Activated CD4-positive, alpha-beta T cell treated with anti-CD3 and anti-CD28 coated beads, Interleukin-2, amount 50 U/mL, for 1 hour (primary cell): ENCODE data around the gene PITPNC1.

Source experiments
- DNase-seq: peaks from one replicate; pipeline ENCODE4 v3.0.0-alpha.2; 2020

Gene PITPNC1

DNA sequence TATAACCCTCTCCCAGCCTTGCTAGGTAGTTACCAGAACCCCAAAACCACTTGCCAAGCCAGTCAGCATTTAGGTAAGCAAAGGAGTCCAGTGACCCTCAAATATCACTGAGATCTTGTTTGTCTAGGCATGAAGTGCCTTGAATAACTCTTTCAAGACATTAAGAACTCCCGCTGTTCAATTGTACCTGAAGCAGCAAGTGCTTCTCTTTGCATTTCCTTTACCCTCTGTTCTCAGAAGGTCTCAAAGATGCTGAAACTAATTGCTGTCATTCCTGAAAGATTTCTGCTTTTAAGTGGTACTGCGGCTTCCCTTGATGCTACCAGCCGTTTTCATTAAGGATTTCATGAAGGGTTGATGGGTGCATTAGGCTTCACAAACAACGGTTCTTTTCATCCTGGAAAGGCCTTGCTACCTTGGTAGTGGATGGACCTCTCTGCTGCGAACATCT, 142.7 kb downstream of the PITPNC1 start:
- no peak for DNase-seq

DNA sequence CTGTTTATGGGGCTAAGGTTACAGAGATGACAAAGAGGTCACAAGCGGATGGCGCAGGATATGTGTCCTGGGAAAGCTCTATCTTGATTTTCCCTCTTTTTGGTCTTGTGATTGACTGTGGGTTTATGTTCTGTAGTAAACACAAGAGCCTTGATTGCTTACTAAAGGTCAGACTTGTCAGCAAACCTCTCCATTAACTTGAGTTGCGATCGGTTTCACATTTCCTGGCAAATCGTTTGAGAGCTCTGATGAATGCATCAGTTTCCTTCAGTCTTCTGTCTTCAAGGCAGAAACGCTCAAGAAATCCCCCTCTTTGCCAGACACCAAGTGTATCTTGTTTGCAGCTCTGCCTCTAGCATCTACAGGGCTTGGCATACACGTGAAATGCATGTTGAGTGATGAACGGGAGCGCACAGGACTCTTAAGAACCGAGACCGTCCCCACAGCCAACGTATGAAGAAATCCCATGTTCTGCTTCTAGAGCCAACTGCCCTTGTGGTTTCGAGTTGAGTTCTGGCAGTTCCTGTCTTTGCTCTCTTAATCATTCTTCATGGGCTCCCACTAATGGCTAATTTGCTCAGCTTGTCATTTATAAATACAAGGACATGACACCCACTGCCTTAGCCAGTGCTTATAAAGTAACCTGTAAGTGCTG, 143.3 kb downstream of the PITPNC1 start:
- DNase-seq, result no peak

DNA sequence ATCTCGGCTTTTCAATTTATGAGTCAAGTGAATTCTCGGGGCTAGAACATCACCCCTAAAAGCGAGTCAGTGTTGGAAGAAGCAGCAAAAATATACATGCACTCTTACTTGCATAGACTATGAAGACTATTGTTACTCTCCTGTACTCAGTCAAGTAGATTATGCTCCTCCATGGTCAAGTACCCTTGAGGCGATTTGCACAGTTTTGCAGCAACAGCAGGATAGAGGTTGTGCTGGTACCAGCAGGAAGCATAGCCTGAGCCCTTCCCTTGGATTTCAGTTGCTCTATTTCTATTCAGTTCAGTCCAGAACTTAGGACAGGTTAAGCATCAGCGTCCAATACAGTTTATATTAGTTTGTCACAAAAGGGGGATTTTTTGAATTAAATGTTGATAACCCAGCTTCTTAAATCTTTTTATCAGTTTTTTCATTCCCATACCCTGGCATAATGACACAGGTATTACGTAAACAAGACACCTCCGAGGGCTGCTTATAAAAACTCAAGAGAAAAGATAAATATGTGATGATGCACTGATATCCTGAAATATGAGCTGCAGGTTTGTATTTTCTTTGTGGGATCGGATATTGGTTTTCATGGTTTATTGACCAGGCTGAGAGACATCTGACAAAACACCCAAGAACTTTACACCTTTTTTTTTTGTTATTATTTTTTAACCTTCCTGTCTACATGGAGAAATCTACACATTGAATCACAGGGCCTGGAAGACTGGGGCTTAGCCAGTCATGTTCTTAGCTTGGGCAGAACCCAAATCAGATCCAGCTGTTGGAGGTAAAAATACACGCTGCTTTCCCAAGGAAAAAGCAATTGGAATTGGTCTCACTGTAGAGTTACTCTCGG, 144.1 kb downstream of the PITPNC1 start:
- DNase-seq, result no peak

DNA sequence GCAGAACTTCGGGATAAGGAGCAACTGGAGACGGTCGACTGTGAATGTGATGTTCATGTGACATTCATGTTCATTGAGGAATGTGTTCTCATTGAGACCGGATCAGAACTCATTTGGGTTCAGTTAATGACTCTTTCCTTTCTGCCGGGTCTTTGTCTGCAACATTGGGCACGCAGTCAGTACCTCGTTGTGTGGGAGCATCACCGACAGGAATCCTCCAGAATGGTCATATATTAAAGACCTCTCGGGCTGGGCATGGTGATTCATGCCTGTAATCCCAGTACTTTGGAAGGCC, 144.6 kb downstream of the PITPNC1 start:
- no peak for DNase-seq

DNA sequence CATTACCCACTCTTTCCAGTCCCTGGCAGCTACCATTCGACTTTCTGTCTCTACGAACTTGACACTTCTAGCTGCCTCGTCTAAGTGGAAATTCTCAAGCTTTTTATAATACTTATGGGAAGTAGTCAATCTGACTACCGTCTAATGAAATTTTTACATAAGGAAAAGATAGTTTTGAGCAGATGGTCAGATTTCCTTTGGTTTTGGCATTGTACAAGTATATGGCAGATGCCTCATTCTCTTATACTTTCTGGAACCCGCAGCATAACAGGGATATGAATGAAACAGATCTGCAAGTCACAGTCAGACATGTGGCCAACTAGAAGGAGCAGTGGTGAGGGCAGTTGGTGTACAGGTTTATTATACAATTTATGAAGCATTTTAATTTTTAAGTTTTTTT, 146.0 kb downstream of the PITPNC1 start:
- no peak for DNase-seq

DNA sequence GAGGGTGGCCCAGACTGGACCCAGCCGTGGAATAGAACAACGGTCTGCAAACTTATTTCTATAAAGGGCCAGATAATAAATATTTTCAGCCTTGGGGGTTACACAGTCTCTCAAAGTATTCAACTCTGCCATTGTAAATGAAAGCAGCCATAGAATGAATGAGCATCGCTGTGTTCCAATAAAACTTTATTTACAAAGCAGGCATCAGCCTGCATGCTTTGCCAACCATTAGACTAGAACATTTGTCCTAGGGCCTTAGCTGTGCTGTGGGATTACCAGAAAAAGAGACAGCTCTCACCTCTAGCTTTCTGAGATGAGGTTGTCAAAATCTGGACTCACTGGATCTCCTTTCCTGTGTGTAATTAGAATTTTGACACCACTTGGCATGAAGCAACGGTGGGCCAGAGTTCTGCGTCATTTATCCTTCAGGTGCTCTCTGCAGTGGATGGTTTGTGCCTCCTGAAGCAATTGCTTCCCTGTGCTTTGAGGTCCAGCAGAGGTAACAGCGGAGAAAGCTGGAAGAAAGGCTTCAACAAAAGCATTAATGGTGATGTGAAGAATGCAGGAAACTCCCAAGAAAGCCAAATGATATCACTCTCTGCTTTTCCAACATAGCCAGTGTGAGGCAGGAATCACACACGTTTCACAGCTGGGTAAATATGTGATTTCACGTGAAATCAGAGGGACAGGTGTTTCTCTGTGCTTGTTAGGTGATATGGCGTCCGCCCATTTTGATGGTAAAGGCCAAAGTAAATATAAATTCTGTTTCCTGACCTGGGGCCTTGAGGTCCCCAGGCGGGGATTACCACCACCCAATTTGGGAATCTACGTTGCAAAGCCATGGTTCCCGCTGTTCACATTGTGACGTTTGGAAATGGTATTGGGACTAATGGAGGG, 148.4 kb downstream of the PITPNC1 start:
- no peak for DNase-seq

DNA sequence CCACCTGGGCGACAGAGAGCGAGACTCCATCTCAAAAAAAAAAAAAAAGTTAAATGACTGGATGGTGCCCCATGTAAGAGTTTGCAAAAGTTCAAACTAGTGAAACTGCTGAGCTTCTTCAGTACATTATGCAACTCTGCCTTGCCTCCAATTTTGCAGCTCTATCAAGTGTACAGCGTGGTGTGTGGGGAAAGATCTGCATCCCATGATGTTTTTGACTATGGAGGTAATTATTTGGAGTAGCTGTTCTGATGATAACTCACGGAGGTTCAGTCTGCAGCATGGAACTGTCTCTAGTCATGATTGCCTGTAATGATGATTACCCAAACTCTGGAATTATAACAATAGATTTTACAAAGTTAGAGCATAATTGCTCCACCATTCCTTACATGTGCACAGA, 149.6 kb downstream of the PITPNC1 start:
- no peak for DNase-seq

DNA sequence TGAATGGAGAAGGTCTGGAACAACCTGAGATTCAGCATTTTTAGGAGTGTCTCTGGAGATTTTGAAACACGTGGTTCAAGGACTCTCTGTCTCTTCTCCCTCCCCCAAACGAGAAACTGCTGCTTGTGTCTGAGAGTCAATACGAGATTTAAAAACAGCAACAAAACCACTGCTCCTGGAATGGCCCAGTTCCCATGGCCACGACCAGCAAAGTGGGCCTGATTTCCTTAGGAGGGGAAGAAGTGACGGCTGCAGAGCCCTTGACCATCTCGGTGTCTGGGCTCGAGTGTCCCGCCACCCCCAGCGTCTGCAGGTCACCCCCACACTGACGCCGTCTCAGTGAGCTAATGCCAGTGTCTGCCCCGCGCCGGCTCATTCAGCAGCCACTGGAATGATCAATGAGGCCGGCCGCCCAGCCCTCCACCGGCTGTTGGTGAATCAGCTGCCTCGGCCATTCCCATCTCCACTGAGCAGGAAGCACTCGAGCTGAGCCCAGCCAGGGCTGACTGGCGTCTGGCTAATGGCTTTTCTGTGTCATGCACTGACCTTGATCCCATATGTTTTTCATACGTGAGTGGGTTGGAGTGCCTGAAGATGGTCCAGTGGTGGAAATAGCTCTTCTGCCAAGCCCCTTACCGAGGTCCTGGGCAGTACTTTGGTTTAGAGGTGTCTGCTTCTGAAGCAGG, 151.8 kb downstream of the PITPNC1 start:
- DNase-seq, result no peak

DNA sequence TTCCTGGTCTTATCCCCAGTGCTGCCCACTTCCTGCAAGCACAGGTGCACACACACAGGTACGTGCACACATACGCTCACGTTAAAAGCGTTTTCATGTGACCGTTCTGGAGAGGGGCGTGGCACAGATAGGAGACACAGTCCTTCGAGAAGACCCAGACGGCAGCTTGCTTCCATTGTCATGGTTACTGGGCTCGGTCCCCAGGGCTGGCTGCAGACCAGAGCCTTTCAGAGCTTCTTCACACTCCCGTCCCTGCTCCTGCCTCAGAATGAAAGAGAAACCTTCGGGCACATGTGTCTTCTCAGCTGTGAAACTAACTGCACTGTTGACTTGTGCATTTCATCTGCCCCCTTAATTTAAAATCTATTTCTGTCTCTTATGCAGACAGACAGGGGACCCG, 154.2 kb downstream of the PITPNC1 start:
- DNase-seq, result no peak

DNA sequence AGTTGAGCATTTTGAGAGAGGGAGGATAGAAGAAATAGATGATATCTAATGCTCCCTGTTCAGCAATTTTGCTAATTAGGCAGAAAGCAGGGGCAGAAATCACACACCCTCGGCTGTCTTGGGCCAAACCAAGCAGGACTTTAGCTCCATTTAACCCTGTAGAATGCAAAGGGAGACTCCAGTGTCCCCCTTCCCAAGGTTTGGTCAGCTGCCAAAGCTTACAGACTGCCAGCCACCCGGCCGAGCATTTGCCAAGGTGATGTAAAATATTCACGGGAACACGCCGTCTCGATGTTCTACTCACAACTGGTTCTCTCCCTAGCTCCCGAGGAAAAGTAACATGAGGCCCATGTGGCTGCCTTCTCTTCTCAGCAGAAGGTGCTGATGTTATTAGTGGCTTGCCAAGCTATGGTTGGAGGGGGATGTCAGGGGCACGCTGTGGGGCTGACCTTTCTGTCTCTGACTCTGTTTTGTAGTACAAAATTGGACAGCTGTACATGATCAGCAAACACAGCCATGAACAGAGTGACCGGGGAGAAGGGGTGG, 155.3 kb downstream of the PITPNC1 start:
- DNase-seq, result no peak

DNA sequence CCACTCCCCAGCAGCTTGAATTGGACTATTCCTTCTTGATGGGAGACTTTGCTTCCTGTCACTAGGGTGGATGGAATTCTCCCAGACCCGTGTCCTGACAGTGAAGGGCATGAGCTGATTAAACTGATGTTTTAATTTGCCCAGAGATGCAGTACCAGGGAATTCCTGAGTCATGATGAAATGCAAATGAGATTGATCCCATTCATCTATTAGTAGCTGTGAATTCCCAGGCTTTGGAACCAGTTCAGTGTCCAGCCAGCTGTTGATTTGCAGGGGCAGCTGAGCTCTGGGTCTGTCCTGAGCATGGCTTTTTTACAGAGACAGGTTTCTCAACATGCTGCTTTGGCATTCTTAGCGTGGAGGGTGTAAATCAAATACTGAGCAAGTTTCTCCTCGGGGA, 157.9 kb downstream of the PITPNC1 start:
- DNase-seq, result no peak

DNA sequence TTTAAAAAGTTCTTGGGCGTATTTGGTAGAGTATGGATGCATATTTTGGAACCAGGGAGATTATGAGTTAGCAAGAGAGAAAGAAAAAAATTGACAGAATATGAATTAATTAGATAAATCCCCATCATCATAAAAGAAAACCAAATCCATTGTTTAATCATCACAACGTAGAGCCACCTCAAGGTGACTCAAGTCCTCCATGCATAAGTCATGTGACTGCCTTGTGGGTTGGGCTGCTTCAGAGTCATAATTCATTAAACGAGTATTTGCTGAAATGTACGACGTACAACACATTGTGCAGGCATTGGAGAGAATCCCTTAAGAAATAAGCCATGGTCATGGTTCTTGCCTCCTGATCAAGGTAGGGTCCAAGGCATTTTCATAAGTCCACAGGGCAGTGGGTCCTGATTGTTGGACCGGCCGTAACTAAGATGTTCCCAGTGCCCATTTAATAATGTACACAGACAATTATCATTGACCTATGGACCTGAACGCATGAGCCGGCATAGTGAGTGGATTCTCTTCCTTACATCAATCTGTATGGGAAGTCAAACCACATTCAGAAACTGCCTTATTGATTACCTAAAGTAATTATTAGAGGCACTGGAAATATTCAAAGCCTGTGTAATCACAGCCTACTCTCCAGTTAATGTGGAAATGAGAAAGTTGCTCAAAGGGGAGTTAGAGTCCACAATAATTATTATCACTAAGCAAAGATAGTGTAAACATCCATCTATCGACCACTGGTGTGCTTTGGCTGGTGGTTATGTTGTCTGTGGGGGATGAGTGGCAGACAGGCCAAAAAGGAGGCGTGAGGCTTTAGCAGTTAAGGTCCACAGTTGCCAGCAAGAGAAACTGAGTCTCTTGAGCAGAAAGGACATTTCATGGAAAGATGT, 165.4 kb downstream of the PITPNC1 start:
- DNase-seq, result no peak

DNA sequence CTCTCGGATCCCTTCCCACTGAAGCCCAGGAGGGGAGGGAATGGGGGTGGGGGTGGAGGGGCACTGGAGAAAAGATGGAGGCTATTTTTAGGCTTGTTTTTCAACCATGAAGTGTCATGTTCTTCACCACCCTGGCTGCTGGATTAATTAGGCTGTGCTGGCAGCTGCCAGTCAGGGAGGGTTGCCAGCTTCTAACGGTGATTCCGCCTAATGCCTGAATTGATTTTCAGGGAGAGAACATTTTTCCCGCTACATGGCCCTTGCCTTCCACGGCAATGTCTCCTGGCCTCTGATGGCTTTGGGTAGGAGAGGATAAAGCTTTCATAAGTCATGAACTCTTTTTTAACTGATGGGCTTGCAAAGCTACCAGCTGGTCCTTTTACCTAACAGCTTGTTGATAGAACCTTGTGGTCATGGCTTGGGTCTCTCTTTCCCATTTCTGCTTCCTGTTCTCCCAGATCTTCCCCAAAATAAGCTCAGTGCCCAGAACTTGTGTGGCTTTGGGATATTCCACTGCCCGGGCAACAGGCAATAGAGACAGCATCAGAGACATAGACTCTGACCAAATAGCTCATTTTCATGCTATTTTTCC, 167.4 kb downstream of the PITPNC1 start:
- DNase-seq, result no peak

DNA sequence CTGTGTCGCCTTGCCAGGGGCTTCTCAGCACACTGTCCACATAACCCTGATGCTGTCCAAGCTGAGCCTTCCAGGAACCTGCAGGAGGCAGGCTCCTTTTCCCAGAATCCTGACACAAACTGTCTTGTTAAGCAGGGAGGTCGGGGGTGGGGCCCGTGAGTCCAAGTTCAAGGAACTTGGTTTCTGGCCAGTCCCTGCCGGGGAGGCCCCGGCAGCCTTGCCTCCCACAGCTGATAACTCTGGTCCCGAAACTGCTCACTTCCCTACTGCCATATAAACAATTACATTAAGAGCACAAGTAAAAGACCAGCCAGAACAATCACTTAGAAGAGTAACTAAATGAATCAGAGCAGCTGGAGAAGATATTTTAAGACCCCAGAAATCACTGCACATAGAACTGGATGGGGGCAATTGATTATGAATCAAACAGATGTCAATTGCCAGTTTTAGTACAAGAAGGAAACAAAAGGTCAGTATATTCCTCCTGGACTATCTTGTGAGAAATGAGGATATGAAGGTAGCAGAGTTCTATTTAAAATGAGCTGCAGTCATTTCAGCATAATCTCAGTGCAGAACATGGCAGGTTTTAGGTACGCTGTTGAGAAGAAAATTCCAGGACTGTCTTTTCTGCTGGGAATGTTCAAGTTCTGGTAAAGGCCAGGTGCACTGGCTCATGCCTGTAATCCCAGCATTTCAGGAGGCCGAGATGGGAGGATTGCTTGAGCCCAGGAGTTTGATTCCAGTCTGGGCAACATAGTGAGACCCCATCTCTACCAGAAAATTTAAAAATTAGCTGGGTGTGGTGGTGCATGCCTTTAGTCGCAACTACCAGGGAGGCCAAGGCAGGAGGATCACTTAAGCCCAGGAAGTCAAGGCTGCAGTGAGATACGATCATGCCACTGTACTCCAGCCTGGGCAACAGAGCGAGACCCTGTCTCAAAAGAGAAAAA, 169.8 kb downstream of the PITPNC1 start:
- no peak for DNase-seq

DNA sequence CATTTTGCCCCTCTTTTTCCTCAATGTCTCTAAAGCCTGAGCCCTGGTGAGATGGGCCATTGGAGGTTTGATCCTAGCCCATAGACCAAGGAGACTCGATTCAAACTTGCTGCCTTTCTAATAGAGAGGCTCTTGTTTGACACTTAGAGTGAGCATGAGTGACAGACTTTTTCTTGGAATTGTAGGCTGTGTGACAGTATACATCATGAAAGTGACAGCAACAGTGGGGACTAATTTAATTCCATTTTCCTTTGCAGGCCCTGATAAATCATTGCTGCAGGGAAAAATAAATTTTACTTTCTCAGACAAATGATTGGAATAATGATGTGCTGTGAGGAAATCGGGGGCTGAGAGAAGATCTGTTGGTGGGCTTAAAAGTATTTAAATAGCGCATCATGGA, 171.6 kb downstream of the PITPNC1 start:
- no peak for DNase-seq

DNA sequence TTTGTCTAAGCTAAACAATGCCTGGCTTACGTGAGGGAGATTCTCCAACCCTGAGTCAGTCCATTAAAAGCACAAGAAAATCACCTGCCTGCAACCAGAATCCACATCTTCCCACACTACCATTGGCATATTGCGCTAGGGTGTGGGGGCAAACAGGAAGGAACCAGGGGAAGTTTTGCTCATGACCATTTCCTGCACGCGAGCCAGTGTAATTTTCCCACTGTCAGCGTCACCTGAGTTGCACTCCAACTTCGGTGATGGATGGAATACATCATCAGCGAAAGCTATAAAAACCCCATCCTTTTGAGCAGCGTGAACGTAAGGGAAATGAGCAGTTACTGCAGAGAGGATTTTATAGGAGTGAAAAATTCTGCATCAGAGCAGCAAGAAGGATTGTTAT, 172.7 kb downstream of the PITPNC1 start:
- DNase-seq, result no peak

DNA sequence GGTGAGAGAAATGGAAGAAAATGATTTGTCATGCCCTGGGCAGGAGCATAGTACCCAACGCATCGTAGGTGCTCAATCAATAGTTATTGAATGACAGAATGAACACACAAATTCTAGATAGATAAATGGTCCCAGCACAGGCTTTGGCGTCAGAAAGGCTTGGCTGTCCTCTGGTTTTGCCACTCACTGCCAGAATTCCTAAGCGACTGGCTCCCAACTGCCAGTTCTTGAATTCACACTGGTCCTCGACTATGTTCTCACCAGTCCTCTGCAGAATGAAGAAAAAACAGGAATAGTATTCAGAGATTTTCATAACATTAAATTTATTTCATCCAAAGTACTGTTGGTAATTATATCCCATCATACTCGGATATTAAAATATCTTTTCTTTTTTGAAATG, 177.6 kb downstream of the PITPNC1 start:
- DNase-seq, result no peak

DNA sequence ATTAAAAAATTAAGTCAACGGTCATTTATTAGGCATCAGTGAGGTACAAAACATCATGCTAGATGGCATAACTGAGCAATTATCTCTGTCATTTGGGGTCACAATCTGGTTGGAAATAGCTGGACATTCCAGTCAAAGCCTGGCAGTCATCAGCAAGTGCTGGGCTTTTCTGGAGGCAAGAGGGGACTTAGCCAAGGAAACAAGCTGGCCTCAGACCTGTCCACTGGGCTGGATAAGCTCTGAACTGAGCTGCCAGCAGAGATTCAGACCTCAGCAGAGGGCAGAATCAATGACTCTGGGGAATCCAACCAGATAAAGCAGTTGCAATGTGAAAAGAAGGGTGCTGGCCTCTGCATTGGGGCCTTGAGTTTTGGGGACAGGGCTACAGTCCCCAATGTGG, 178.8 kb downstream of the PITPNC1 start:
- no peak for DNase-seq

DNA sequence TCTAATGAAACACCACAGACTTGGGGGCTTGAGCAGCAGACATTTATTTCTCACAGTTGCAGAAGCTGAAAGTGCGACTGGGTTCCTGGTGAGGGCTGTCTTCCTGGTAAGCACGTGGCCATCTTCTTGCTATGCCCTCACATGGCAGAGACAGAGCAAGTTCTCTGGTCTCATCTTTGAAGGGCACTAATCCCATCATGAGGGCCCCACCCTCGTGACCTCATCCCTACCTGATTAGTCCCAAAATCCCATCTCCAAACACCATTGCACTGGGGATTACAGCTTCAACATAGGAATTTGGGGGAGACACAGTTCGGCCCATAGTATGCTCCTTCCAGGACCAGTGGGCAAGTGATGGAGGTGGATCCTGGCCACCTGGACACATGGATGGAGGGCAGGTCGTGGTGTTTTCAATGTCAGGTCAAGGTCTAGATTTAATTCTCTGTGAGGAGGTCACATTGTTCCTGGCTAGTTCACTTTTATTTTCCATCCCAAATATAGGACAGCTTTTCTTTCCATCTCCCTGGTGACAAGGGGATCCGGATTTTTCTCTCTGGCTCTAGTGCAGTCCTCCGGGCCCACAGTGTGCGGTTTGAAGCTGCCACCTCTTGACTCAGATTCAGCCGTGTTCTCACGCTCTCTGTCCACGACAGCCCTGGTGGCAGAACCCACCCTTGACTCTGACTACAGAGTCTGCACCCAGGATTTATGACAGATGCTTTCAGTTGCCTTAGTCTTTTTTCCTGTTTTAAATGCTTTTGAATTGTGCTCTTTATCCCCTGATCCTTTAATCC, 180.2 kb downstream of the PITPNC1 start:
- no peak for DNase-seq
